UCSD-AML1 (cell line): ENCODE measurements around the gene TMEM63B.
"Not testable (repeated sequence)": the region's sequence is repeated elsewhere in the genome, so short reads cannot be mapped to it uniquely, and the experiment has no call there.

ENCODE experiments used
- DNase-seq: peaks from one replicate; lab custom pipeline; 2025; ENCODE audit not compliant: unreplicated experiment; lab: John Stamatoyannopoulos, UW

TMEM63B gene

DNA sequence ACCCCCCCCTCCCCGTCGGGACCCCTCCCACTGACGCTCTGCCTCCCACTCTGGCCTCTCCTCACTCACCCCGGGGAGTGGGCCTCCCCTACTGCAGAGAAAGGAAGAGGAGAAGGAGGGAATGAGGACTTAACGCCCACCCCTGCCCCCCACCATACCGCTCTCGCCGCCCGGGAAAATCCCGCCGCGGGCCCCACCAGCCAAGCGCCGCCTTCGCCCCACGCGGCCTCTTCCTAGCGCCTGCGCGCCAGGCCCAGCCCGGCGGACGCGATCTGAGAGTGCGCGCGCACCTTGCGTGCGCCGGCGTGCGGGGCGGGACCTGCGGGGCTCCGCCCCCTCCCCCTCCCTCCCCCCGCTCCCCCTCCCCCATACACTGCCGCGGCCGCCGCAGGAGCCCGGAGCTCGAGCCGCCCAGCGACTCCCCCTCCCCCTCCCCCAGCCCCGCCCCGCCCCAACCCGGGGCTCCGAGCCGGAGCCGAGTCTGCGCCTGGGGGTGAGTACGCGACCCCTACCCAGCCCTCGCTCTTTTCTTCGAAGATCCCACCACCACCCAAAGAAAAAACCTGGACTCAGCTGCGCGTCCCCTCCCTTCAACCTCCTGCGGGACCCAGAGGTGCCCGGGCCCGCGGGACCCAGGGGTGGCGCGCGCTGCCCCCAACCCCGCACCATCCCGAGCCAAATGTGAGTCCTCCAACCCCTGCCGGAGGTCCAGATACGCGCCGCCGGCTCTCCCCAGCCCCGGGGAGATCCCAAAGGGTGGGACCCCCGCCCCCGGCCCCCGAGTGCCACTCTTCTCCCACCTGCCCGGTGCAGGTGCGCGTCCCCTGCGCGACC lies at the start of gene TMEM63B, which contains the start of gene MRPL14:
TMEM63B (plus strand) TSS at position 369 of the 834 bp plus-strand sequence. CDS start 7,031 bp downstream, outside the sequence.
MRPL14 (minus strand) TSS at position 267 of the 834 bp plus-strand sequence. CDS start 10,841 bp downstream, outside the sequence.
- DNase-seq, result peak; percentile 90

DNA sequence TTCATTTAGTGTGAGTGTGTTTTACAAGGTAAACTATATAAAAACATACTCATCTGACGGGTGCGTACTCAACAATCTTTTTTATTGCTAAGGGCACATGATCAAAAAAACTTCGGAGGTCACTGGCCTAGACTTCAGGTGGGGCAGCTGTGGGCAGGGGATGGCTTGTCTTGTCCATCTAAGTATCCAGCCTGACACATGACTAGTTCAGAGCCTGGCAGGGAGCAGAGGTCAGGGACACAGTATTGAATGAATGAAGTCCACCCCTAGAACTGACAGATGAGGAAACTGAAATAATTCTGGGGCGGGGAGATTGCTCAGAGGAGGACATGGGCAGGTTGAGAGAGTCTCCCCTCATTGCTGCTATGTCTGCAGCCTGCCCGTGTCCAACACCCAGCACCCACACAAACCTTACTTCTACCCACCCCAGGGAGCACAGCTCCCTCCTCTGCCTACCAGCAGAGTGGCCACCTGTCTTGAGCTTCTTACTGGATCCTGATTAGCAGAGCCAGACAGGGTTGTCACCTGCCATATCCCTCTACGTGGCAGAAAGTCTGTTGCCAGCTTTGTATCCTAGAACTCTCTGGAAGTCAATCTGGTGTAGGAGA lies 49.0 kb upstream of the TMEM63B start:
- no peak for DNase-seq

DNA sequence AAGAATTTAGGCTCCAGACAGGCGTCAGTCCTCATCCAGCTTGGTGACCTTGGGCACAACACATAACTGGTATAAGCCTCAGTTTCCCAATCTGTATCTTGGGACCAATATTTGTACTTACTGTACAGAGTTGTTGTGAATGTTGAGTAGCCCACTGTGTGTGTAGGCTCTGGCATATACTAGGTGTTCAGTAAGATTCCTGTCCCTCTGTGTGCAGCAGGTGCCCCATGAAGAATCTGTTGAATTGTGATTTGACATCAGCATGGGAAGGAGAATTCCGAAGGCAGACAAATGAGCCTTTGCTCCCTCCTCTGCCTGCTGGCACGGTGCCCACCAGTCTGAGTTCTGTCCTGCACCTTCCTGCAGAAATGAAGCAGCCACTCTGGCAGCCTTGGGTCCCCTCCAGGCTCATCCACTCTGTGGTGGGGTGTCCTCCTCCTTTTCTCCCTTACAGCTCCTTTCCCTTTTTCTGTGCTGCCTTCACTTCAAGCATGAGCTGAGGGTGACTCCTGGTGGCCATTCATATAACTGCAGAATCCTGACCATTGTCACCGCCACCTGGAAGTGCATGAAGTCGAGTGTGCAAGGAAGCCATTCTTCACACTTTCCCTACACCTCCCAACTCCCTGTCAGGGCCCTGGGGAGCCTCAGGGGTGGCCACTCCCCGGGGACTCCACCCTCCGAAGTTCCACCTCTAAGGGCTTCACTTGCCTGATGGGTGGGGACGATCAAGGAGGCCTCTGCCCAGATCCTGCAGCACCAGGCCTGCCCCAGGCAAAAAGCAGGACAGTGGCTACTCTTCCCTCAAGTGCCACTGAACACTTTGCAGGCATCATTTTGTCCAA lies 48.3 kb upstream of the TMEM63B start:
- no peak for DNase-seq

DNA sequence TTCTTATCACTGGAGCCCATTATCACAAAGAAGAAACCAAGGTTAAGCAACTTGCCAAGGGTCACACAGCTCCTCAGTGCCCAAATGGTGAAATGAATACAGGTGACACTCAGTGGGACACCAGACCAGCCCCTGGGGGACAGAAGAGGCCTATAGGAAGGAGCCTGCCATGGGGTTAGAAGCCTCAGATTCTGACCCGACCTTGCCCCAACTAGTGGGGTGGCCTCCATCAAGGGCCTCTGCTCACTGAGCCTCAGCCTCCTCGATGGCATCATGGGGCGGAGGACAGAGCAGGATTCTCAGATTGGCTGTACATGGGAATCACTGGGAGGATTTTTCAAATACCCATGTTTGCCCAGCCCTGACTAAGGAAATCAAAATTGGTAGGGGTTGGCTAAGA lies 47.7 kb upstream of the TMEM63B start:
- DNase-seq, result no peak

DNA sequence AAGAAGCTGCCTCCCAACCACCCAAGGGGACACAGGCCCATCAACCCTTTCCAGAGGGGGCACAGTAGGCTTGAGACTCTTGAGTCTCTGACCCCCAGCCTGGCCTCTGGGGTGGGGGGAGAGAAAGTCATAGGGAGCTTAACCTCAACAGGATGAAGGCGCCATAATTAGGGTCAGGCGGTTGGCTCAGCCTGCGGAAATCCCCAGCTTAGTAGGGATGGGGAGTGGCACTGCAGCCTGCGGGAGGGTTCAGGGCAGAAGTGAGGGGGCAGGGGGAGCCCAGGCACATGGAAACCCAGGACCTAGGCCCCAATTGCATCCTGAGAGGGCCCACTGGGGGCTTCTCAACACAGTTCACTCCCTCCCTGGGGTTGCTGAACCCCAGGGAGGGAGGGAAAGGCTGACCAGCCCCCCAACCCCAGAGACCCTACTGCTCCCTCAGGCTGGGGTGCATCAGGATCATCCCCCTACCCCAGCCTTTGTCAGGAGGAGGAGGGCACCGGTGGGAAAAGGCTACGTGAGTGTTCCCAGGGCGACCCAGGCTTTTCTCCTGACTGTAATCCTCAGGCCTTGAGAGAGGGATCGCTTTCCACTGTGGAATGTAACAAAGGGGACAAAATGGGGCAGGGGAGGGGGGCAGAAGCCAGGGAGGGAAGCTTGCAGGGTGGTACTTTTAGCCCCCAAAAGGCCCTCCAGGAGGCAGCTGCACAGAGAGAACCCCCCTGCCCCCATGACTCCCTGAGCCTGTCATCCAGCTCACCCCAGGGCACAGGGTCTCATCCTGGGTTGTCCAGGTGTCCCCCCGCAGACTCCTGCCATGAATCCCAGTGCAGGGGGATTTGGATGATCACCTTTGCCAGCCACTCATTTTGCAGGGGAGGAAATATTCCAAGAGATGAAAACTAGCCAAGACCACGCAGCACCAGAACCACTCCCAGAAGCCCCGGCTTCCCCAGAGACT lies 46.5 kb upstream of the TMEM63B start:
- DNase-seq, result peak; percentile 66

DNA sequence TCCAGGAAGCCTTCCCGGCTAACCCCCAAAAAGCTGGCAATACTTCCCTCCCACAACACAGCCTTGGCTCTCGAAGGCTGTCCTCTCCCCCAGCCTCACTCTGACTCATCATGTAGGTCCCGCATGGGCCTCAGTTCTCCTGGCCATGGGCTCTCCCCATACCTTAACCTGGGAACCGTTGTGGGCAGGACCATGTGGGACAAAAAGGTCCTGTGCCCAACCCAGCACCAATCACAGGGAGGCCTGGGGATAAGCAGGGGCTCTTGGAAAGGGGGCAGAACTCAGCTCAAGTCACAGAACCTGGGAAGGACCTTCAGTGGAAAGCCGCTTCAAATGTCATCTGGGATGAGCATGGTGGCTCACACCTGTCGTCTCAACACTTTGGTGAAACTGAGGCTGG lies 45.6 kb upstream of the TMEM63B start:
- DNase-seq, result no peak

DNA sequence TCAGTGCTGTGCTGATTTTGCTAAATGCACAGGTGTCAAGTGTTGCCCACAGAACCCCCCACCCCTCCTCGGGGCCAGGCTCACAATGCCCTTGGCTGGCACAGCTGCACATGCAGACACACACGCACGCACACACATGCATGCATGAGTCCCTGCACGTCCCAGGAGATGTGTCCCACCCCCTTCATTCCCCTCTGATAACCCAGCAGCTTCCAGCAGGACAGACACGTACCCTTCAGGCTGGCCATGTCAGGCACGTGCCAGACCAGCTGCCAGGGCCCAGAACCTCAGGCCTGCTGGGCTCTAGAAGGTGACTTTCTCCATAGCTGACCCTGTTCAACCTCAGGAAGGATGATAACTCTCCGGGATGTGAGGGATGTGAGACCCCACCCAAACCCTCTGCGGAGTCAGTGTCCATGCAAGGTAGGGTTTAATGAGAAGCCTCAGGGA lies 44.5 kb upstream of the TMEM63B start:
- DNase-seq, result no peak

DNA sequence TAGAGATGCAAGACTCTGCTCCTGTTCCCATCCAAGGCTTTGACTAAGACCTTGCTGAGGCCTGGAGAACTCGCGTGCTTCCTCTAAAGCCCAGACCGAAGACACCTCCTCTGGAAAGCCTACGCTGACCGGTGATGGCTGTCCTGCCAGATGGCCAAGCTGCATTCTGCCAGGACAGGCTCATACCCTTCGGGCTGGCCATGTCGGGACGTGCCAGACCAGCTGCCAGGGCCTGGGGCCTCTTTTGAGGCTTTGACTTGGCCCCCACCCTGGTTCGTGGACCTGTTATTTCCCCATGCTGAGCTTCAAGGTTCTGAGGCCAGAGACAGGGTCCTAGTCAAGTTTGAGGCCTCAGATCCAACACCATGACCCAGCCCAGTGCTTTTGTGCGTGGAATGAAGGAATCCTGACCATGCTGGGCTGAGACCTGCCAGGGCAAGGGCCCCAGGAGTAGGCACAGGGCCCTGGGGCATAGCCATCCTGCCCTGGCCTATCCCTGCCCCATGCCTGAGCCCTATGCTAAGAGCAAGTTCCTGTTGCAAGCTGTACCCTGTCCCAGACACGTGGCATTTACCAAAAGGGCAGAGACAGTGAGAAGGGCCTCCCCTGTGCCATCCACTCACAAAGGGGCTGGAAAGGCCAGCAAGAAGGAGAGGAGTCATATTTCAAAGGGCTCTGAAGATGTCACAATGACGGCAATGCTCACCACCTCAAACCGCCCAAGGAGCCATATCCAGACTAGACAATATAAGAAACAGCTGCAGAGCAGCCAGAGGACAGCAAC lies 42.9 kb upstream of the TMEM63B start:
- DNase-seq, result no peak

DNA sequence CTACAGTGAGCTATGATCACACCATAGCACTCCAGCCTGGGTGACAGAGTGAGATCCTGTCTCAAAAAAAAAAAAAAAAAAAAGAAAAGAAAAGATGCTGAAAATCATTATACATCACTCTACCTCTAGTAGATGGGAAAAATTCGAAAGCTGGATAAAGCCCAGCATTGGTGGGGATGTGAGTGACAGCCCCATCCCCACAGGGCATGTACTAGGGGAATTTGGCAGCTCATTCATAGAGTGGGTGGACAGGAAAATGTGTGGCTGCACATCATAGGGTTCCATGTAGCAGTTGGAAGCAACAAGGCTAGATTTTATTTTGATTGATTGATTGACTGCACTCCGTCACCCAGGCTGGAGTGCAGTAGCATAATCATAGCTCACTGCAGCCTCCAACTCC lies 42.1 kb upstream of the TMEM63B start:
- DNase-seq, result no peak

DNA sequence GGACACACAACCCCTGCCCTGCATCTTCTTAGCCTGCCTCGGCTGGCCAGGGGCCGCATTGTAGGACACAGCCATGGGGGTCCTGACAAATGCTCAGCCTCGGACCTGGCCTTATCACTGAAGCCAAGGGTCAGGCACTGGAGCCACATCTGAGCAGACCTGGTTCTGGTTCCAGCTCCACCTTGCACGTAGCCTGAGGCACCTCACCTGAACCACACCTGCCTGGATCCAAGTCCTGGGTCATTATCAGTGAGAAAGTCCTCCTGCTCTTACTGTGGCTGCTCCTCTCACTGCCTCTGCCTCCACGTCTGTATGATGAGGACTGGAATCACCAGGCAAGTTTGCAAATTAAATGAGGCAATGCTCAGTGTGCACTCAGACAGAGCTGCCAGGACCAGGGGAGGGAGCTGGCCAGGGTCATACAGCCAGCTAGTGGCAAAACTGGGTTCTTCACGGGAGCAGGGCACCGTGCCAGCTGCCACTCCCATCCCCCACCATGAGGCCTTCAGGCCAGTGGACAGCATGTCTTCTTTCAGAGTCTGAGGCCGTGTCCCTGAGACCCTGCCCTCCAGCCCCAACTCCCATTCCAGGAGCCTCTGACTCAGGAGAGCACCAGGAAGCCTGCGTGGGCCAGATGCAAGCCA lies 40.3 kb upstream of the TMEM63B start:
- no peak for DNase-seq

DNA sequence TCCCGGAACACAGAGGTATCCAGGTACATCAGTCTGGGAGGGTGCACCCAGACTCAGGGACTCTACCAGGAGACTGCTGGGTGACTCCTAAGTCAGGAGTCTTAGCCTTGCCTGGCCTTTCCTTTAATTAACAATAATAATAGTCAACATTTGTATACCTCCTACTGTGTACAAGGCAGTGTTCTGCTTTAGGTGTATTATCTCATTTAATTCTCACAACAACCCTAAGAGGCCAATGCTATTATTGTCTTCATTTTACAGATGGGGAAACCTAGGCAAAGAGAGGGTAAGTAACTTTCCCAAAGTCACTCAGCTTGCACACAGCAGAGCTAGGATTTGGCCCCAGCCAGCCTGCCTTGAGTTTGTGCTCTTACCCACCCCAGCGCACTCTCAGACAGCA lies 39.7 kb upstream of the TMEM63B start:
- no peak for DNase-seq

DNA sequence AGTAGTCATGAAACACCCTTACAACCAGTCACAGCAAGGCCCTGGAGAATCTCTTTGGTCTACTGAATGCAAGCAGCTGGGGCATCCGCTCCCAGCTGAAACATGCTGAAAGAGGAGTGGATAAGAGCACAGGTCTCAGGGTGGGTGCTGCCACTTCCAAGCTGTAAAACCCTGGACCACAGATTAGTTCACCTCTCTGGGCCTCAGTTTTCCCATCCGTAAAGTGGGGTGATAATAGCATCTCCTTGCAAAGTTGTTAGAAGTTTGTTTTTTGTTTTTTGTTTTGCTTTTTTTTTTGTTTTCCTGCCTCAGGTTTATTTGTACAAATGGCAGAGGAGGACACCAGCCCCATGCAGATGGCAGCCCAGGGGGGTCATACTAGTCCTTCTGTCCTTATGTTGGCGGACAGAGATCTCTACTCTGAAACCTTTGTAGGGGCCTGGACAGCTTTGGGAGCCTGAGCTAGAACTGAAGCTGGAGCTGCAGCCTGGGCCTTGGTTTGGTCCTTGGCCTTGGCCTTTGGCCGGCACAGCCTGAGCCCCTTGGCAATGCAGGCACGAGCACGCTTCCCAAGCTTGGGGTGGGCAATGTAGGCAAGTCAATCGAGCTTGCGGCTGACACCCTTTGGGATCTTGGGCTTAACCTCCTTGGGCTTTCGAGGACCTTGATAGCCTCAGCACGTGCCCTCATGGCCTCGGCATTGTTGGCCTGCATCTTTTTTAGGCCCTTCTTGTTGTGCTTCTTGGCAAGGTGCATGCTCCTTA lies 38.3 kb upstream of the TMEM63B start:
- no peak for DNase-seq

DNA sequence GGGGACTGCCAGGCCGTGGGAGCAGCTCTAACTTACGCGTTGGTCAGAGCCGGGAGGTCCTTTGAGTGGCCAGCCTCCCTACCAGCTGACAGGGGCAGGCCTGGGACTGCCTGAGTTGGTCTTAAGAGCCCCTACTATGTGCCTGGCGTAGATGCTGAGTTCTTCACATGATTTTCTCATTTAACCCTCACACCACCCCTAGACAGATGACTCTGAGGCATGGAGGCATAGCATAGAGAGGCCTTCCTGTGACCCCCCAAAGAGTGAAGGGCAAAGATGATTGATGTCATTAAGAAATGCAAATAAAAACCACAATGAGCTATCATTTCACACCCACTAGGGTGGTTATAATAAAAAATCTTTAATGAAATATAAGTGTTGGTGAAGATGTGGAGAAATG lies 36.9 kb upstream of the TMEM63B start:
- DNase-seq, result no peak

DNA sequence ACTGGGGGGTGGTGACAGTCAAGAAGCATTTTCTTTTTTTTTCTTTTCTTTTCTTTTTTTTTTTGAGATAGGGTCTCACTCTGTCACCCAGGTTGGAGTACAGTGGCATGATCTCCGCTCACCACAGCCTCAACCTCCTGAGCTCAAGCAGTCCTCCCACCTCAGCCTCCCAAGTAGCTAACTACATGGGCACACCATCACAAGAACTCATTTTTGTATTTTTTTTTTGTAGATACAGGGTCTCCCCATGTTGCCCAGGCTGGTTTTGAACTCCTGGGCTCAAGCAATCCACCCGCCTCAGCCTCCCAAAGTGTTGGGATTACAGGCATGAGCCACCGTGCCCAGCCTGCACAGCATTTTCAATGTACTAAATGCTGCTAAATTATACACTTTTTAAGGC lies 36.0 kb upstream of the TMEM63B start:
- not testable (repeated sequence) for DNase-seq

DNA sequence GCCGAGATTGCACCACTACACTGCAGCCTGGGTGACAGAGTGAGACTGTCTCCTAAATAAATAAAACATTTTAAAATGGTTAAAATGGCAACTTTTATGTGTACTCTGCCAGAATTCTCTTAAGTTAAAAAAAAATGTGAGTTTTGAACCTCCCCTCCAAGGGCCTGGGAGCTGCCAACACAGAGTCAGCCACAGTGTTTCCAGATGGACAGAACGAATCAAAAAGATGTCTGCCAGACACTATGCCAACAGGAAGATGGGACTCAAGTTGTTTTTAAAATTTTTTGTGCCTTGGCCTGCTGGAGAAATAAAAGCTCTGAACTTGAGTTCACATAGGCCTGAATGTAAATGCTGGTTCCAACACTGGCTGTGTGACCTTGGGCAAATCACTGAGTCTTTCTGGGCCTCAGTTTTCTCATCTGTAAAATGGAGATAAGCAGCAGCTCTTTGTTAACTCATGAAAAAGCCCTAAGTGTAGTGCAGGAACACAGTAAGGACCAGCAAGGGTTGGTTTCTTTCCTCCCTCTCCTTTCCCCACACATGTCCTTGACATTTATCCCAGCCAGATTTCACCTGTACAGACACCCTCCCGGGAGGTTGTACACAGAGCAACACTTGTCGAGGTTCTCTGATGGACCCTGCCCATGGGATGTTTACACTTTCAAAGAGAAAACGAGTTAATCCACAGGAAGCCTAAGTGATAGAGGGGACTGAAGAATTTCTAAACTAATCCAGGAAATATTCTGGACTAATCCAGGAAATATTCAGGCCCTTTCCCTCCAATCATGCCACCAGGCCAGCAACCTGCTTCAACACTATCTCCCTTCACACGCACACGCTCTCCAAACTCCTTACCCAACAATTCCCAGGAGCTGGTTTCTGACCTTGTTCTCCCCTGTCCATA lies 35.1 kb upstream of the TMEM63B start:
- DNase-seq, result no peak

DNA sequence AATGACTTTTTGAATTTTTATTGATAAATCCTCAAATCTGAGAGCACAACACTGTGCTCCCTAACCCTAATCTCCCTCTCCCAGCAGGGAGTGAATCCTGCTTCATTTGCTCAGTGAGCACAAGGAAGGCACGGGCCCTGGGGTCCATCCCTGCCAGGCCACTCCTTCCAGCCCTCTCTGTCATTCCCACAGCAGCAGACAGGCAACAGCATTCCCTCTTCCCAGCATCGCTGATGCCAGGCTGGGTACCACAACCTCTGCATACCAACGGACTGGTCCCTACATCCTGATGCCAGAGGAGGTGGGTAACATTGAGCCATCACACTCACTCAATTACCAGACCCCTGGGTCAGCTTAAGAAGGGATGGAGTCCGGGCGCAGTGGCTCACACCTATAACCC lies 34.3 kb upstream of the TMEM63B start:
- no peak for DNase-seq

DNA sequence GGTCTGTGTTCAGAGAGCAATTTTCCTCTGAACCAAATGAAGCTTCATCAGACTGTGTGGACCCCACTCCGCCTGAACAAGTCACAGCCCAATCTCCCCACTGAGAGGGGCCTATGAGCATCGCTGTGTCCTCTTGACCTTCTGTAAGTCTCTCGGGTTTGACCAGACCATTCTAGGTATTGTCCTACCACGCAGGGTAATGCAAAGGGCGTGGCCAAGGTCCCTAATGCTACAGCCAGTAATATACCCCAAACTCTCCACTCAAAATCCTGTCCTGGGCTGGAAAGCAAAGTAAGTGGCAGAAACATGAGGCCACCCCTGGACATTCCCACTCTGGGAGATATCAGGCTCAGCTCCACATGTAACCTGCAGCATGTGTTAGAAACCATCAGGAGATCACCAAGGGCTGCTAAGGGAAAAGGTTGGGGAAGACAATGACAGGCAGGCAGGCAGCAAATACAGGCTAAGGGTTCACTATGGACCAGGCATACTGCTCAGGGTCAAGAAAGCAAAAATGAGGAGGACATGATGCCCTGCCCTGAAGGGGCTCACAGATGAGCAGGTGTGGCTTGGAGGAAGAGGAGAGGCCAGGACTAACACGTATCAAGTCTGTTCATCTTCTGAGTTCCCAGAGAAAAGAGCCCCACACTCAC lies 33.5 kb upstream of the TMEM63B start:
- DNase-seq, result no peak
